CD14-positive monocyte (primary cell): Measurements from ENCODE around the gene CSGALNACT2. TPM values are rescaled to one million over a fixed set of nuclear protein-coding genes. Genes with fewer than 3 reads are reported as not detected.

Experiments used
- DNase-seq, 3 donors: peaks; one replicate each; pipeline ENCODE4 v3.0.0-alpha.2; 2011 to 2022
- H2AFZ ChIP-seq: 2 replicates; pipeline ENCODE4 v1.6.0; 2012; ENCODE audit warnings: mild to moderate bottlenecking, low read depth, low read length, inconsistent platforms; ENCODE audit not compliant: insufficient read depth, poor library complexity, severe bottlenecking
- H3K27ac ChIP-seq, 2 donors: 1 replicate in 1 of 2; 2 replicates in 1 of 2; pipeline ENCODE4 v1.5.1; 2012 to 2013; ENCODE audit warnings: low read length in 2 of 2, control low read depth in 1 of 2, inconsistent platforms in 1 of 2, low read depth in 1 of 2, mild to moderate bottlenecking in 1 of 2
- H3K27me3 ChIP-seq, 2 donors: one replicate each; pipeline versions ENCODE4 v1.6.0 to v1.6.1; 2011 to 2013; ENCODE audit warnings: low read length in 2 of 2; ENCODE audit not compliant: control insufficient read depth in 2 of 2, insufficient read depth in 2 of 2
- H3K36me3 ChIP-seq, 2 donors: replicated peaks in 1 of 2; 1 replicate in 1 of 2; 2 replicates in 1 of 2; pipeline versions ENCODE4 v1.5.1 to v1.6.1; 2012 to 2013; ENCODE audit warnings: low read length in 2 of 2, control low read depth in 1 of 2, inconsistent platforms in 1 of 2, mild to moderate bottlenecking in 1 of 2; ENCODE audit not compliant: insufficient read depth in 2 of 2, control insufficient read depth in 1 of 2
- H3K4me1 ChIP-seq, 2 donors: 1 replicate in 1 of 2; 2 replicates in 1 of 2; pipeline versions ENCODE4 v1.5.1 to v1.6.1; 2012 to 2013; ENCODE audit warnings: low read length in 2 of 2, control low read depth in 1 of 2, inconsistent platforms in 1 of 2, mild to moderate bottlenecking in 1 of 2, moderate library complexity in 1 of 2; ENCODE audit not compliant: insufficient read depth in 2 of 2, control insufficient read depth in 1 of 2
- H3K4me2 ChIP-seq: replicated peaks from 2 replicates; pipeline ENCODE3; 2012; ENCODE audit warnings: low read length, moderate library complexity, mild to moderate bottlenecking; ENCODE audit not compliant: poor library complexity, severe bottlenecking; ENCODE audit errors: extremely low read depth
- H3K4me3 ChIP-seq, 3 experiments: fragments of 200-600 bp in 1 of 3; sonication (generic) in 1 of 3; replicated peaks in 1 of 3; 1 replicate in 2 of 3; 2 replicates in 1 of 3; pipeline ENCODE4 v1.5.1; 2011 to 2013; ENCODE audit warnings: low read length in 3 of 3, mild to moderate bottlenecking in 3 of 3, control low read depth in 2 of 3, low read depth in 2 of 3, inconsistent platforms in 1 of 3, moderate library complexity in 1 of 3
- H3K79me2 ChIP-seq: 2 replicates; pipeline ENCODE4 v1.6.0; 2012; ENCODE audit warnings: mild to moderate bottlenecking, control low read depth, inconsistent platforms, low read length, moderate library complexity; ENCODE audit not compliant: insufficient read depth
- H3K9ac ChIP-seq: 2 replicates; pipeline ENCODE4 v1.6.0; 2017; ENCODE audit warnings: low read length, mild to moderate bottlenecking; ENCODE audit not compliant: insufficient read depth, poor library complexity, severe bottlenecking
- H3K9me3 ChIP-seq, 2 donors: replicated peaks in 1 of 2; 1 replicate in 1 of 2; 2 replicates in 1 of 2; pipeline versions ENCODE4 v1.5.1 to v1.6.1; 2012 to 2013; ENCODE audit warnings: low read length in 2 of 2, control low read depth in 1 of 2; ENCODE audit not compliant: control insufficient read depth in 1 of 2, insufficient read depth in 1 of 2
- H4K20me1 ChIP-seq: 2 replicates; pipeline ENCODE4 v1.6.0; 2012; ENCODE audit warnings: mild to moderate bottlenecking, low read length, control low read depth, moderate library complexity; ENCODE audit not compliant: insufficient read depth
- H3K27ac Mint-ChIP-seq, 7 donors: one replicate each; pipeline ENCODE4 v1.8.0; 2020; ENCODE audit warnings: mild to moderate bottlenecking in 7 of 7, mixed read lengths in 7 of 7, moderate library complexity in 6 of 7, inconsistent platforms in 2 of 7
- H3K27me3 Mint-ChIP-seq, 3 donors: one replicate each; pipeline ENCODE4 v1.8.0; 2021 to 2022; ENCODE audit warnings: low read depth in 3 of 3, mild to moderate bottlenecking in 3 of 3, mixed read lengths in 3 of 3, moderate library complexity in 3 of 3, inconsistent platforms in 1 of 3
- H3K36me3 Mint-ChIP-seq, 2 donors: one replicate each; pipeline ENCODE4 v1.8.0; 2020; ENCODE audit warnings: mixed read lengths in 2 of 2, inconsistent platforms in 1 of 2, mild to moderate bottlenecking in 1 of 2
- H3K4me1 Mint-ChIP-seq: one replicate; pipeline ENCODE4 v1.8.0; 2020; ENCODE audit warnings: mild to moderate bottlenecking, mixed read lengths
- H3K4me3 Mint-ChIP-seq, 2 donors: one replicate each; pipeline ENCODE4 v1.8.0; 2020; ENCODE audit warnings: mild to moderate bottlenecking in 2 of 2, mixed read lengths in 2 of 2, moderate library complexity in 1 of 2
- H3K9me3 Mint-ChIP-seq, 7 donors: one replicate each; pipeline ENCODE4 v1.8.0; 2020 to 2022; ENCODE audit warnings: mixed read lengths in 7 of 7, mild to moderate bottlenecking in 6 of 7, moderate library complexity in 6 of 7, inconsistent platforms in 2 of 7
- WGBS: methylation state at CpG from one replicate; pipeline ENCODE4 v1.1.5; 2013; ENCODE audit warnings: missing lambda C conversion rate; ENCODE audit not compliant: insufficient coverage; 5-methylcytosine and 5-hydroxymethylcytosine counted together
- intact Hi-C, 2 donors: fragments of 100-400 bp; cut with micrococcal nuclease; formaldehyde crosslinking; loops; one replicate each; pipeline versions ENCODE4 v1.15.0 to v1.15.1; 2023
- polyA plus RNA-seq, 3 donors: library from polyadenylated mRNA; depleted of rRNA in 1 of 3; unstranded in 2 of 3; stranded (reverse) in 1 of 3; fragments of 300-500 nt in 2 of 3; fragments of >200 nt in 1 of 3; fragmentation: Illumina TruSeq in 2 of 3; gene quantifications; 1 replicate in 2 of 3; 2 replicates in 1 of 3; pipeline ENCODE4 v1.2.3, GENCODE V29; 2012 to 2021
- TF ChIP-seq, protein P1 (sequence below): fragments of 200-600 bp; IDR thresholded peaks from one replicate; pipeline ENCODE4 v1.8.0; 2022; ENCODE audit warnings: antibody characterized with exemption, mild to moderate bottlenecking

The CSGALNACT2 gene
- polyA plus RNA-seq, 3 donors = 43.7 to 80.1 (median 48.2) TPM

DNA sequence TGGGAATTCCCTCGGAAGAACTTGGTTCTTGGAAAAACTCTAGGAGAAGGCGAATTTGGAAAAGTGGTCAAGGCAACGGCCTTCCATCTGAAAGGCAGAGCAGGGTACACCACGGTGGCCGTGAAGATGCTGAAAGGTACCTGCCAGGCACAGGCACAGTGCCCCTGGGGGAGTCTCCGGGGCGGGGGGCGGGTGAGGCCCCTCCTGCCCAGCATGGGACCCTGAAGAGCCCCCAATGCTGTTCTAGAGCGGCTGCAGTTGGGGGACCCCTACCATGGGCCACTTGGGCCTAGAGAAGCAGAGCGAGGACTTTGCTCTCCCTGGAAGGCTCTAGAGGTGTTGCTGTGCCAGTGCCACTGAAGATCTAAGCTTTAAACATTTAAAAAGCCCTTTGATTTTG, 21.6 kb upstream of the CSGALNACT2 start:
- Mint-ChIP-seq H3K27me3 (peaks cover 1 to 7% (median 2%) of the 10 kb centered on the region in 3 donors), H3K27ac (peak overlapping the region in 1 of 7 donors; percentile 41), H3K9me3 (peaks cover 0 to 2% (median 0%) of the 10 kb centered on the region in 7 donors), H3K36me3 (no peaks in the 10 kb centered on the region), H3K4me3 (no peak overlapping the region), H3K4me1 (peaks cover 31% of the 10 kb centered on the region)
- Histone ChIP-seq H3K9ac (no peak overlapping the region), H3K36me3 (no peaks in the 10 kb centered on the region), H3K4me3 (no peak overlapping the region), H3K27ac (no peak overlapping the region), H3K4me2 (no peak overlapping the region), H3K79me2 (no peaks in the 10 kb centered on the region), H3K27me3 (no peaks in the 10 kb centered on the region), H2AFZ (no peak overlapping the region), H3K4me1 (peaks cover 19 to 35% of the 10 kb centered on the region in 2 donors), H3K9me3 (no peaks in the 10 kb centered on the region), H4K20me1 (no peaks in the 10 kb centered on the region)
- 91% methylated on average over 9 of the region's 10 CpGs for WGBS
- DNase-seq = no peak
- intact Hi-C loops = no loop called here
- TF ChIP-seq, protein P1, sequence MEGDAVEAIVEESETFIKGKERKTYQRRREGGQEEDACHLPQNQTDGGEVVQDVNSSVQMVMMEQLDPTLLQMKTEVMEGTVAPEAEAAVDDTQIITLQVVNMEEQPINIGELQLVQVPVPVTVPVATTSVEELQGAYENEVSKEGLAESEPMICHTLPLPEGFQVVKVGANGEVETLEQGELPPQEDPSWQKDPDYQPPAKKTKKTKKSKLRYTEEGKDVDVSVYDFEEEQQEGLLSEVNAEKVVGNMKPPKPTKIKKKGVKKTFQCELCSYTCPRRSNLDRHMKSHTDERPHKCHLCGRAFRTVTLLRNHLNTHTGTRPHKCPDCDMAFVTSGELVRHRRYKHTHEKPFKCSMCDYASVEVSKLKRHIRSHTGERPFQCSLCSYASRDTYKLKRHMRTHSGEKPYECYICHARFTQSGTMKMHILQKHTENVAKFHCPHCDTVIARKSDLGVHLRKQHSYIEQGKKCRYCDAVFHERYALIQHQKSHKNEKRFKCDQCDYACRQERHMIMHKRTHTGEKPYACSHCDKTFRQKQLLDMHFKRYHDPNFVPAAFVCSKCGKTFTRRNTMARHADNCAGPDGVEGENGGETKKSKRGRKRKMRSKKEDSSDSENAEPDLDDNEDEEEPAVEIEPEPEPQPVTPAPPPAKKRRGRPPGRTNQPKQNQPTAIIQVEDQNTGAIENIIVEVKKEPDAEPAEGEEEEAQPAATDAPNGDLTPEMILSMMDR = no peak

DNA sequence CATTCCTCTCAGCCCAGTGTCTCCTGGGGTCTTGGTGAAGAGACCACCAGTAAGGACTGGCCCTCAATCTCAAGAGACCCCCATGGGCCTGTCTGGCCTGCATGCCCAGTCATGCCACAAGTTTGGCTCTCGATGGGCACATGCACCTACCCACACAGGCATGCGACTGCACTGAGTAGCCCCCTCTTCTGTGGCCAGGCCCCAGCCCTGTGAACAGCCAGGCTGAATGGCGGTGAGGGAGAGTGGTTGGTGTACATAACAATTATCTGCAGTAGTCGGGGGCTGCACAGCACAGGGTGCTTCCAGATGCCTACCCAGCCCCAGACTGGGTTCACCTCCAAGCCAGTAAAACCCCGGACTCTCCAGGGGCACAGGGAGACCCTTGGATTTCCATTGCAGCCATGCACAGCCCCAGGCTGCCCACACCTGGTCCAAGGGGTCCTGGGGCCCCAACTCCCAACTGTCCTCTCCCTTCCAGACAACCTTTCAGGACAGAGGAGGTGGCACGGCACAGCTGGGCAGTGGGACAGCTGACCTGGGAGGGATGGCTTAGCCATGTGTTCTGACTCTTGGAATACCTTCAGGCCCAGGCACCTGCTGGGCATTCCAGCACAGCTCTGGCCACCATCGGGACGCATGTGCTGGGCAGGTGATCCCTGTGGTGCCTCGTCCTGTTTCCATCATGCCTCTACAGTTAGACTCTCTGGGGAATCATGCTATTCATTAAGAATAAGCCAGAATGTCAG, 21.0 kb upstream of the CSGALNACT2 start:
- intact Hi-C loops = no loop called here
- Histone ChIP-seq H4K20me1 (no peaks in the 10 kb centered on the region), H3K27ac (no peak overlapping the region), H3K9ac (no peak overlapping the region), H3K27me3 (no peaks in the 10 kb centered on the region), H3K4me1 (peaks cover 25 to 41% of the 10 kb centered on the region in 2 donors), H2AFZ (no peak overlapping the region), H3K79me2 (no peaks in the 10 kb centered on the region), H3K4me3 (no peak overlapping the region), H3K4me2 (no peak overlapping the region), H3K9me3 (no peaks in the 10 kb centered on the region), H3K36me3 (no peaks in the 10 kb centered on the region)
- TF ChIP-seq, protein P1 = no peak
- DNase-seq = no peak
- peaks cover 37% of the 10 kb centered on the region for H3K4me1 Mint-ChIP-seq
- H3K36me3 Mint-ChIP-seq = no peaks in the 10 kb centered on the region
- peaks cover 0 to 2% (median 0%) of the 10 kb centered on the region in 7 donors for H3K9me3 Mint-ChIP-seq
- H3K27me3 Mint-ChIP-seq = peaks cover 1 to 7% (median 2%) of the 10 kb centered on the region in 3 donors
- H3K27ac Mint-ChIP-seq = peak overlapping the region in 1 of 7 donors; percentile 41
- H3K4me3 Mint-ChIP-seq = no peak overlapping the region
- WGBS = 94% methylated on average over 6 of the region's 9 CpGs
